Mesendoderm (in vitro differentiated cells): ENCODE measurements around the gene PCAT7.
"Not testable (repeated sequence)": the region's sequence is repeated elsewhere in the genome, so short reads cannot be mapped to it uniquely, and the experiment has no call there.

ENCODE experiments used
- DNase-seq: peaks from one replicate; pipeline ENCODE4 v3.0.0; 2013
- H2AK5ac ChIP-seq: 2 replicates; pipeline ENCODE4 v1.6.1; 2013; ENCODE audit warnings: low read length, inconsistent platforms
- H2BK120ac ChIP-seq: 2 replicates; pipeline ENCODE4 v1.6.1; 2013; ENCODE audit warnings: low read depth, mild to moderate bottlenecking, low read length, moderate library complexity, mixed read lengths
- H2BK15ac ChIP-seq: replicated peaks from 2 replicates; pipeline ENCODE4 v1.6.1; 2013; ENCODE audit warnings: low read depth, mild to moderate bottlenecking, moderate library complexity
- H2BK5ac ChIP-seq: 2 replicates; pipeline ENCODE4 v1.6.1; 2013; ENCODE audit warnings: low read length, inconsistent platforms
- H3K18ac ChIP-seq: 2 replicates; pipeline ENCODE4 v1.6.1; 2013; ENCODE audit warnings: mild to moderate bottlenecking, low read length, mixed read lengths
- H3K23ac ChIP-seq: one replicate; pipeline ENCODE4 v1.6.1; 2013; ENCODE audit warnings: low read length
- H3K27ac ChIP-seq: 2 replicates; pipeline ENCODE4 v1.5.1; 2013; ENCODE audit warnings: low read depth, mild to moderate bottlenecking, inconsistent platforms, low read length, moderate library complexity
- H3K27me3 ChIP-seq: 2 replicates; pipeline ENCODE4 v1.6.1; 2013; ENCODE audit warnings: low read length, control low read depth, mild to moderate bottlenecking, inconsistent platforms; ENCODE audit not compliant: insufficient read depth, poor library complexity
- H3K36me3 ChIP-seq: 2 replicates; pipeline ENCODE4 v1.6.1; 2013; ENCODE audit warnings: low read length, inconsistent platforms; ENCODE audit not compliant: control insufficient read depth, insufficient read depth
- H3K4ac ChIP-seq: one replicate; pipeline ENCODE4 v1.6.1; 2013; ENCODE audit warnings: low read depth, mild to moderate bottlenecking, low read length, moderate library complexity
- H3K4me1 ChIP-seq: 2 replicates; pipeline ENCODE4 v1.6.1; 2013; ENCODE audit warnings: low read depth, low read length, inconsistent platforms; ENCODE audit not compliant: control insufficient read depth
- H3K4me2 ChIP-seq: 2 replicates; pipeline ENCODE4 v1.6.1; 2013; ENCODE audit warnings: low read length
- H3K4me3 ChIP-seq: 2 replicates; pipeline ENCODE4 v1.5.1; 2013; ENCODE audit warnings: mild to moderate bottlenecking, low read length
- H3K56ac ChIP-seq: one replicate; pipeline ENCODE4 v1.6.1; 2013; ENCODE audit warnings: low read length
- H3K79me1 ChIP-seq: 2 replicates; pipeline ENCODE4 v1.6.1; 2013; ENCODE audit warnings: low read length, inconsistent platforms
- H3K79me2 ChIP-seq: 2 replicates; pipeline ENCODE4 v1.6.1; 2013; ENCODE audit warnings: mild to moderate bottlenecking, low read length; ENCODE audit not compliant: control insufficient read depth, insufficient read depth
- H3K9ac ChIP-seq: 2 replicates; pipeline ENCODE4 v1.6.1; 2013; ENCODE audit warnings: low read length, inconsistent platforms
- H4K5ac ChIP-seq: one replicate; pipeline ENCODE4 v1.6.1; 2013; ENCODE audit warnings: low read length
- H4K8ac ChIP-seq: one replicate; pipeline ENCODE4 v1.6.1; 2013; ENCODE audit warnings: low read depth, mild to moderate bottlenecking, control low read depth, low read length, moderate library complexity
- WGBS: extraction: QIAGEN DNeasy Blood & Tissue Kit; methylation state at CpG from one replicate; pipeline ENCODE4 v1.1.7; 2013; ENCODE audit warnings: low lambda C conversion rate, missing lambda C conversion rate; ENCODE audit not compliant: insufficient coverage; ENCODE audit errors: extremely low coverage; 5-methylcytosine and 5-hydroxymethylcytosine counted together

PCAT7 gene

GRCh38 chr9:94533155-94533554 is 21.7 kb upstream of the PCAT7 start:
- Histone ChIP-seq H4K8ac (no peak overlapping the region), H3K79me2 (no peaks in the 10 kb centered on the region), H3K27me3 (no peaks in the 10 kb centered on the region), H3K56ac (no peak overlapping the region), H2BK5ac (no peak overlapping the region), H3K4me2 (no peak overlapping the region), H3K18ac (no peak overlapping the region), H2BK15ac (no peak overlapping the region), H3K4me3 (no peak overlapping the region), H3K4me1 (no peaks in the 10 kb centered on the region), H4K5ac (no peak overlapping the region), H3K9ac (no peak overlapping the region), H3K27ac (no peak overlapping the region), H2AK5ac (no peak overlapping the region), H2BK120ac (no peak overlapping the region), H3K4ac (no peak overlapping the region), H3K79me1 (no peaks in the 10 kb centered on the region), H3K23ac (no peak overlapping the region), H3K36me3 (no peaks in the 10 kb centered on the region)
- no CpG with 5 or more reads among the region's 1 CpG for WGBS
- no peak for DNase-seq

GRCh38 chr9:94533601-94534000 is 21.3 kb upstream of the PCAT7 start:
- Histone ChIP-seq H3K18ac (no peak overlapping the region), H2AK5ac (no peak overlapping the region), H2BK120ac (no peak overlapping the region), H3K23ac (no peak overlapping the region), H3K4me3 (no peak overlapping the region), H4K8ac (no peak overlapping the region), H3K36me3 (no peaks in the 10 kb centered on the region), H3K79me1 (no peaks in the 10 kb centered on the region), H3K56ac (no peak overlapping the region), H3K4ac (no peak overlapping the region), H3K4me1 (no peaks in the 10 kb centered on the region), H2BK15ac (no peak overlapping the region), H3K9ac (no peak overlapping the region), H3K79me2 (no peaks in the 10 kb centered on the region), H3K4me2 (no peak overlapping the region), H2BK5ac (no peak overlapping the region), H4K5ac (no peak overlapping the region), H3K27me3 (no peaks in the 10 kb centered on the region), H3K27ac (no peak overlapping the region)
- no CpG with 5 or more reads among the region's 10 CpGs for WGBS
- no peak for DNase-seq

GRCh38 chr9:94534901-94535300 is 20.0 kb upstream of the PCAT7 start:
- Histone ChIP-seq H2AK5ac (no peak overlapping the region), H3K18ac (no peak overlapping the region), H4K8ac (no peak overlapping the region), H3K9ac (no peak overlapping the region), H3K4me3 (no peak overlapping the region), H3K56ac (no peak overlapping the region), H3K4ac (no peak overlapping the region), H3K23ac (no peak overlapping the region), H4K5ac (no peak overlapping the region), H2BK5ac (no peak overlapping the region), H3K27ac (no peak overlapping the region), H3K36me3 (no peaks in the 10 kb centered on the region), H3K79me2 (no peaks in the 10 kb centered on the region), H2BK120ac (no peak overlapping the region), H3K4me1 (no peaks in the 10 kb centered on the region), H2BK15ac (no peak overlapping the region), H3K4me2 (no peak overlapping the region), H3K27me3 (no peaks in the 10 kb centered on the region), H3K79me1 (no peaks in the 10 kb centered on the region)
- DNase-seq, result no peak
- no CpG with 5 or more reads among the region's 4 CpGs for WGBS

GRCh38 chr9:94538908-94539307 is 16.0 kb upstream of the PCAT7 start:
- Histone ChIP-seq H4K8ac (no peak overlapping the region), H4K5ac (no peak overlapping the region), H3K27ac (no peak overlapping the region), H3K79me1 (no peaks in the 10 kb centered on the region), H3K23ac (no peak overlapping the region), H3K4me3 (no peak overlapping the region), H3K4me1 (no peaks in the 10 kb centered on the region), H3K27me3 (no peaks in the 10 kb centered on the region), H3K4me2 (no peak overlapping the region), H3K79me2 (no peaks in the 10 kb centered on the region), H3K36me3 (no peaks in the 10 kb centered on the region), H3K56ac (no peak overlapping the region), H2AK5ac (no peak overlapping the region), H2BK5ac (no peak overlapping the region), H2BK120ac (no peak overlapping the region), H3K4ac (no peak overlapping the region), H2BK15ac (no peak overlapping the region), H3K18ac (no peak overlapping the region), H3K9ac (no peak overlapping the region)
- no peak for DNase-seq
- no CpG with 5 or more reads among the region's 4 CpGs for WGBS

- not testable (repeated sequence) for H3K4ac ChIP-seq, H2BK15ac ChIP-seq, DNase-seq, H2BK5ac ChIP-seq, H3K79me1 ChIP-seq, H3K18ac ChIP-seq, H3K4me3 ChIP-seq, H3K4me1 ChIP-seq, H2AK5ac ChIP-seq, H3K27me3 ChIP-seq, H3K4me2 ChIP-seq, H3K36me3 ChIP-seq, H3K23ac ChIP-seq, H3K27ac ChIP-seq, H2BK120ac ChIP-seq, H3K79me2 ChIP-seq, H4K5ac ChIP-seq, H3K9ac ChIP-seq, H3K56ac ChIP-seq, H4K8ac ChIP-seq
- no CpG with 5 or more reads among the region's 5 CpGs for WGBS
Measured at GRCh38 chr9:94544335-94544734, 10.5 kb upstream of the PCAT7 start.

GRCh38 chr9:94545940-94546339 is 8.9 kb upstream of the PCAT7 start:
- Histone ChIP-seq H2BK5ac (no peak overlapping the region), H4K8ac (no peak overlapping the region), H3K27me3 (no peaks in the 10 kb centered on the region), H3K4me3 (no peak overlapping the region), H3K79me1 (no peaks in the 10 kb centered on the region), H3K27ac (no peak overlapping the region), H3K4ac (no peak overlapping the region), H3K9ac (no peak overlapping the region), H3K56ac (no peak overlapping the region), H2BK15ac (no peak overlapping the region), H3K4me2 (no peak overlapping the region), H3K79me2 (no peaks in the 10 kb centered on the region), H2BK120ac (no peak overlapping the region), H2AK5ac (no peak overlapping the region), H3K4me1 (no peaks in the 10 kb centered on the region), H4K5ac (no peak overlapping the region), H3K36me3 (no peaks in the 10 kb centered on the region), H3K18ac (no peak overlapping the region), H3K23ac (no peak overlapping the region)
- no CpG with 5 or more reads among the region's 1 CpG for WGBS
- DNase-seq, result no peak
